Measurements from ENCODE around the gene MPLKIP.
"Not testable (repeated sequence)": the region's sequence is repeated elsewhere in the genome, so short reads cannot be mapped to it uniquely, and the experiment has no call there.

Gene MPLKIP

DNA sequence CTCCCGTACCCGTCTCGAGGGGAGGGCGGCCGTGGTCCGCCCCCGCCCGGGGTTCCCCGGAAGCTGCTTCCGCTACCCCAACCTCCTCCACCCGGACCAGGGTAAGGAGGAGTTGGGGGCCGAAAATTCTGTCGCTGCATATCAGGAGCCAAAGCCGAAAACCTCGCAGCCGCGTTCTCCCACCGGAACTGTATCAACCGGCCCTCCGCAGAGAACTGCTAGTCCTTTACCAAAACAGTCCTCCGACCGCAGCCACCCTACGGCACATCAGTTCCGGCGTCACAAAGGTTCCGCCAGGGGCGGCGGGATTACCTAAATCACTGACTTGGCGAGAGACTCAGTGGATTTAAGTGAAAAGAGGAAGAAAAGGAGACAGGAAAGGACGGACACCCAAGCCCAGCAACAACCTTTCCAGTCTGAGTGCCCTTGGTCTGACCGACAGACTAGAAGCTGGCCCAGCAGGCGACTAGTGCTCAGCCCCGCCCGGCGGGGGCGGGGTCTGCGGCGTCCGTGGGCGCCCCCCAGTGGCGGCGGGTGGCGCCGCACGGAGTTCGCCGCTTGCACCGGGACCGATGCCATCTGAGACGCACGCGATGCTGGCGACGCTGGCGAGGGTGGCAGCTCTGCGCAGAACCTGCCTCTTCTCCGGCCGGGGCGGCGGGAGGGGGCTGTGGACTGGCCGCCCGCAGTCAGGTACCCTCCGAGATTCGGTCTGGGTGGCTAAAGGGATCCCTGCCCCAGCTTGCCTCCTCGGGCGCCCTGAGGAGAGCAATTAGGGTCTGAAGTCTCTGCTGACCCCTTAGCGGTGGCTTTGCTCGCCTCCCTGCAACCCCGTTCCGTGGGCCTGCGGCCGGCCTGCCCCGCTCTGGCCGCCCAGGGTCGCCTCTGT is at the start of gene MPLKIP, which contains the start of gene SUGCT:
Gene MPLKIP (minus strand): TSS at position 195 of the 889 bp plus-strand sequence. CDS start 55 bp downstream, at position 140.
Gene SUGCT (plus strand): TSS at position 578 of the 889 bp plus-strand sequence.
- DNase-seq (ENCODE audit: low read depth): peak; percentile 78

DNA sequence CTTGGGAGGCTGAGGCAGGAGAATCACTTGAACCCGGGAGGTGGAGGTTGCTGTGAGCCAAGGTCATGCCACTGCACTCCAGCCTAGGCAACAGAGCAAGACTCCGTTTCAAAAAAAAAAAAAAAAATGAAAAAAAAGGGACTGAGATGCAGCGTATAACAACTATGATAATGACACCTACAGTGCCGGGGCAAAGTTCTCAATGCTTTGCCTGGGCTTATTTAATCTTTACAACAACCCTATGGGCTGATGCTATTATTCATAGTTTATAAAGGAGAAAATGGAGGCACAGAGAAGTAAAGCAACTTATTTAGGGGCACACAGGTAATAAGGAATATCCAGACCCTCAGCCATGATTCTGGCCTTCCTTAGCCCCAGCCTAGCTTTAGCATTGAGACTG is 48.0 kb upstream of the MPLKIP start:
- no peak for DNase-seq (ENCODE audit: low read depth)

GRCh38 chr7:40177071-40177470 is 42.6 kb upstream of the MPLKIP start:
- DNase-seq (ENCODE audit: low read depth): no peak

GRCh38 chr7:40175725-40176510 is 41.5 kb upstream of the MPLKIP start:
- DNase-seq (ENCODE audit: low read depth): no peak

- DNase-seq (ENCODE audit: low read depth): not testable (repeated sequence)
These were observed 40.8 kb upstream of the MPLKIP start for GRCh38 chr7:40175256-40175655.

- not testable (repeated sequence) for DNase-seq (ENCODE audit: low read depth)
These were observed 38.7 kb upstream of the MPLKIP start for GRCh38 chr7:40173121-40173520.

- not testable (repeated sequence) for DNase-seq (ENCODE audit: low read depth)
These were observed 33.8 kb upstream of the MPLKIP start for GRCh38 chr7:40168266-40168665.

- DNase-seq (ENCODE audit: low read depth): no peak
These were observed 32.9 kb upstream of the MPLKIP start for GRCh38 chr7:40167291-40167690.

GRCh38 chr7:40165216-40165615 is 30.8 kb upstream of the MPLKIP start:
- DNase-seq (ENCODE audit: low read depth): no peak

- no peak for DNase-seq (ENCODE audit: low read depth)
These were observed 28.1 kb upstream of the MPLKIP start for GRCh38 chr7:40162516-40162915.

- no peak for DNase-seq (ENCODE audit: low read depth)
These were observed 22.6 kb upstream of the MPLKIP start for GRCh38 chr7:40156988-40157387.

GRCh38 chr7:40151504-40151903 is 17.1 kb upstream of the MPLKIP start:
- DNase-seq (ENCODE audit: low read depth): no peak

DNA sequence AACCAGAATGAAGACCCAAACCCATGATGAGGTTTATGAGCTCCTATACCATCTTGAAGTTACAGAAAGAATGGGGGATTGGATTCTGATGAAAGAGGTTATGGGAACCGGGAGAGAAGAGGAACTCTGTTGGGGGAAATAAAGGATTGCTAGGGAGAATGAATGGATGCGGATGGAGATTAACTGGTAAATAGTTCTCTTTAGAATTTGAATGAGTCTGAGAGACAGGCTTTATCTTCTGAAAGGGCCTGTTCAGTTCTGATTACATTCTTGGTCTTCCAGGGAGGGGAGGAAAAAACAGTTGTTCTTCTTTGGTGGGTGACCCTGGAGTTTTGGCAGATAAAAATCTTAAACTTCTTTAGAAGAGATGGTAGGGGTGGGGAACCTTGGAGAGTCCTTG is 14.2 kb upstream of the MPLKIP start:
- DNase-seq (ENCODE audit: low read depth): no peak

DNA sequence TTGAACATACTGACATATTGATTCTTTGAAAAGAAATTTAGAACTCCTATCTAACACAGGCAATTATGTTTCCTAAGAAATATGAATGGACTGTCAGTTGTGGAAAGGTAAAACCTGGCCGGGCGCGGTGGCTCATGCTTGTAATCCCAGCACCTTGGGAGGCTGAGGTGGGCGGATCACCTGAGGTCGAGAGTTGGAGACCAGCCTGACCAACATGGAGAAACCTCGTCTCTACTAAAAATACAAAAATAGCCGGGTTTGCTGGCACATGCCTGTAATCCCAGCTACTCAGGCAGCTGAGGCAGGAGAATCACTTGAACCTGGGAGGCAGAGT is 13.8 kb upstream of the MPLKIP start:
- DNase-seq (ENCODE audit: low read depth): not testable (repeated sequence)

GRCh38 chr7:40147371-40148246 is 13.2 kb upstream of the MPLKIP start:
- no peak for DNase-seq (ENCODE audit: low read depth)

DNA sequence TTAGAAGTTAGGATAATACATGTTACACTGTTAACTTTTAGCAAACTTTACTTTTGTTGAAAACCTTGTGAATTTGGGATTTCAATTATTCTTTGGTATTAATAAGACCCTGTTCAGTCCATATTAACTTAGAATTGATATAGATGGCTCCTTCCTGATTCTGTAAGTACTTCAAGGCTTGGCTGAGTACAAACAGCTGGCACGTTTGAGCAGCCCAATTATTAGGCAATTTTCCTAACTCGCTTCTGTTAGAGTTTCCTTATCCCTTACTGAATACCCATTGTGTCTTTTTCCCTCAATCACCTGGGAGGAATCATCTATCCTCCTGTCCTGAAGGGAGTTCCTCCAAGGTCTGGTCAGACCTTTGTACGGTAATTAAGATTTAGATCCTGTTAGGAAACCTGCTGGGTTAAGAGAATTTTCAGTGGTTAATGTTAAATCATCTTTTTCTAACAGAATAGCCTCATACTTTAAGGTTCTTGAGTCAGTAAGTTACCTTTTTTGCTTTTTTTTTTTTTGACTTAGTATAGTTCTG is 11.2 kb upstream of the MPLKIP start:
- not testable (repeated sequence) for DNase-seq (ENCODE audit: low read depth)

DNA sequence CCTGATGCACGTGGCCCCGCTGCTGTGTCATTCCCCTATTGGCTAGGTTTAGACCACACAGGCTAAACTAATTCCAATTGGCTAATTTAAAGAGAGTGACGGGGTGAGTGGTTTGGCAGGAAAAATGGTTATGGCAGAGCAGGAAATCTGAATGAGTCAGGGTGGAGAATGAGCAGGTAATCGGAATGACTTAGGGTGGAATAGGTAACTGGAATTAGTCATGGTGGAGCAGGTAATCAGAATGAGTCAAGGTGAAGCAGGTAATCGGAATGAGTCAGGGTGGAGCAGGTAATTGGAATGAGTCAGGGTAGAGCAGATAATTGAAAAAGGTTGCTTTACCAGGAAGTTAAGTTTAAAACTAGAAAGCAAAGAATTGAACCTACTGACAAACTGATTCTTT is 7.5 kb upstream of the MPLKIP start:
- not testable (repeated sequence) for DNase-seq (ENCODE audit: low read depth)

DNA sequence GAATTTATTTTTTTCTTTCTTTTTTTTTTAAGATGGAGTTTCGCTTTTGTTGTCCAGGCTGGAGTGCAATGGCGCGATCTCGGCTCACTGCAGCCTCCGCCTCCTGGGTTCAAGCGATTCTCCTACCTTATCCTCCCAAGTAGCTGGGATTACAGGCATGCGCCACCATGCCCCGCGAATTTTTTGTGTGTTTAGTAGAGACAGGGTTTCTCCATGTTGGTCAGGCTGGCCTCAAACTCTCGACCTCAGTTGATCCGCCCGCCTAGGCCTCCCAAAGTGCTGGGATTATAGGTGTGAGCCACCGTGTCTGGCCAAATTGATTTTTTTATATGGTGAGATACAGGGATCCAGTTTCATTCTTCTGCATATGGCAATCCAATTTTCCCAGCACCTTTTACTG is 5.5 kb upstream of the MPLKIP start:
- DNase-seq (ENCODE audit: low read depth): not testable (repeated sequence)

GRCh38 chr7:40138973-40139372 is 4.6 kb upstream of the MPLKIP start:
- no peak for DNase-seq (ENCODE audit: low read depth)

GRCh38 chr7:40137563-40137962 is 3.1 kb upstream of the MPLKIP start:
- no peak for DNase-seq (ENCODE audit: low read depth)

GRCh38 chr7:40135317-40135610 is 842 bp upstream of the MPLKIP start:
- DNase-seq (ENCODE audit: low read depth): no peak

Measured in stimulated activated CD8-positive, alpha-beta memory T cell treated with anti-CD3 and anti-CD28 coated beads, Interleukin-12 subunit alpha, Interleukin-12 subunit beta, amount 100 ng/mL, for 1 hour (primary cell).